GM18870 (cell line): ENCODE data around the gene TMEM229B.

Source experiments
- ATAC-seq: cut with Tn5 transposase; IDR thresholded peaks from one replicate; pipeline ENCODE4 v1.9.1; 2021; ENCODE audit warnings: moderate library complexity; ENCODE audit not compliant: unreplicated experiment

Gene TMEM229B

GRCh38 chr14:67490196-67490595 lies 1.7 kb upstream of the TMEM229B start:
- ATAC-seq, result no peak

GRCh38 chr14:67487332-67487731 lies 1.2 kb downstream of the TMEM229B start:
- no peak for ATAC-seq

GRCh38 chr14:67486890-67487289 lies 1.6 kb downstream of the TMEM229B start:
- ATAC-seq, result no peak

- no peak for ATAC-seq
Observed at GRCh38 chr14:67485501-67486095, 2.9 kb downstream of the TMEM229B start.

- no peak for ATAC-seq
Observed at GRCh38 chr14:67483579-67484285, 4.8 kb downstream of the TMEM229B start.

GRCh38 chr14:67482231-67483164 lies 6.0 kb downstream of the TMEM229B start:
- ATAC-seq, result no peak

GRCh38 chr14:67480011-67480410 lies 8.5 kb downstream of the TMEM229B start:
- ATAC-seq, result no peak

- no peak for ATAC-seq
Observed at GRCh38 chr14:67478800-67479084, 9.8 kb downstream of the TMEM229B start.

GRCh38 chr14:67477926-67478799 lies 10.4 kb downstream of the TMEM229B start:
- no peak for ATAC-seq

GRCh38 chr14:67474366-67474765 lies 14.2 kb downstream of the TMEM229B start:
- no peak for ATAC-seq

- ATAC-seq, result no peak
Observed at GRCh38 chr14:67473290-67474082, 15.0 kb downstream of the TMEM229B start.

GRCh38 chr14:67472726-67473125 lies 15.8 kb downstream of the TMEM229B start:
- no peak for ATAC-seq

- ATAC-seq, result no peak
Observed at GRCh38 chr14:67469954-67470353, 18.6 kb downstream of the TMEM229B start.

- no peak for ATAC-seq
Observed at GRCh38 chr14:67468378-67468730, 20.2 kb downstream of the TMEM229B start.

GRCh38 chr14:67467134-67467533 lies 21.4 kb downstream of the TMEM229B start:
- no peak for ATAC-seq

GRCh38 chr14:67464879-67465278 lies 23.6 kb downstream of the TMEM229B start:
- no peak for ATAC-seq

- ATAC-seq, result no peak
Observed at GRCh38 chr14:67464377-67464776, 24.1 kb downstream of the TMEM229B start.

- ATAC-seq, result no peak
Observed at GRCh38 chr14:67463900-67464299, 24.6 kb downstream of the TMEM229B start.

GRCh38 chr14:67461996-67462395 lies 26.5 kb downstream of the TMEM229B start:
- ATAC-seq, result no peak

GRCh38 chr14:67461341-67461985 lies 27.1 kb downstream of the TMEM229B start:
- ATAC-seq, result no peak
